GM21526 (cell line): ENCODE data around the gene KIF6.

Source experiments
- ATAC-seq: cut with Tn5 transposase; IDR thresholded peaks from one replicate; pipeline ENCODE4 v1.9.1; 2021; ENCODE audit warnings: moderate library complexity; ENCODE audit not compliant: unreplicated experiment, low FRiP score

The KIF6 gene

DNA sequence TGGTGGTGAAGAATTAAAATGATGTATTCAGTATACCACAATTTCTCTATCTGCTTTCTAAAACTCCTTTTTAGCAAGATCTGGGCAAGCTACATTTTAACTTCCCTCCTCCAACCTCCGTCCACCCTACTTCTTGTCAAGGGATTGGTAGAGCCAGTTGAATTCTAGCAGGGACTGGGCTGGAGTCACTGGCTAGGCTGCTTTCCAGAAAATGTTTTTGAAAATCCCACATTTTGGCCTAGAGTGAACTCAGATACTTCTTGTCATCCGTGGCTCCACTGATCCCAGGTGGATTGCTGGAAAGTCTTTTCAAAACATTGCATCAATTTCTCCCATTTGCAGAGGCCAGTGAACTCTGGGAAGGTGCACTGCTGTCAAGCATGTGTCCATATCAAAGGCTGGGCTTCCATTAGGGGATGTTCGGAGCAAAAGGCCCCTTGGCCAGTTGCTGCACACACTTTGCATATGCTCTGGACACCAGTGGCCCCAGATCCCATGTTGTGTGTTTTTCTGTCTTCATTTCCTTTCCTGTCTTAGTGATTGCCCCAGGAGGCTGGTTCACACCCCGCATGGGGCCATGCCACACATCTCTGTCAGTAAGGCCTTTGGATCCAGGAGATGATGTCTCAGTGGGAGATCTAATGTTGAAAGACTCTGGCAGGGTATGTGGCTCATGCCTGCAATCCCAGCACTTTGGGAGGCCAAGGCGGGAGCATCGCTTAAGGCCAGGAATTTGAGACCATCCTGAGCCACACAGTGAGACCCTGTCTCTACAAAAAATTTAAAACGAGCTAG, 391.4 kb downstream of the KIF6 start:
- ATAC-seq = no peak

DNA sequence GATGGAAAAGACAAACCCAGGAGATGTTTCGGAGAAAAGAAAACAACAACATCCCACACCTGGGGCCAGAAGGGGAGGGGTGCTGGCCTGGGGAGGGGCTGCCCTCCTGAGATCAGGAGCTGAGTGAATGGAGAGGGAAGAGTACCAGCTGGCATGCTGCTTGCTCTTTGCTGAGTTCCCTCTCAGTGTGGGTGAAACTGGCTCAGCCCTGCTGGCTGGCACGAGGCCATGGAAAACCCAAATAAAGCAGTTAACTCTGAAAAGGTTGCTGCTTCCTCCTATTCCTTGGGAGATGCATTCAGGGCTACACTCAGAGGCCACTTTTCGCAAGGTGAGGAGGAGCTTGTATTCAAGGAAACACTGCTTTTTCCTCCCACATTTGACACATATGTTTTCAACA, 394.7 kb downstream of the KIF6 start:
- ATAC-seq = no peak

DNA sequence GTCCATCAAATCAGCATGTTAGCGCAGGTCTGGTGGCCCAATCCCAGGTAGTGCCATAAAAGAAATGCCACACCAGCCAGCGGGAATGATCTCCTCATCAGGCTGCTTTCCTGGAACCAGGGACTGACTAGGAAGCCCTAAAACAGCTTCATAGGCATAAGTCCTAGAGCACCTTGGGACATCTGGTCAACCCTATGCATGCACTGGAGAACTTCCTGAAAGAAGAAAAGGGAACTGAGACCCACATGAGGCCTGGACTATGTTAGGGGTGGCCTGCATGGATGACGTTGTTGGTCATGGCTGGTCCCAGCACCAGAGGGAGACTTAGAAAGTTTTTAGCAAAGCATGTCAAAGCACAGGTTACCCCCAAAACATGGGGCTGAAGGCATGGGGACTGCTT, 395.2 kb downstream of the KIF6 start:
- no peak for ATAC-seq

DNA sequence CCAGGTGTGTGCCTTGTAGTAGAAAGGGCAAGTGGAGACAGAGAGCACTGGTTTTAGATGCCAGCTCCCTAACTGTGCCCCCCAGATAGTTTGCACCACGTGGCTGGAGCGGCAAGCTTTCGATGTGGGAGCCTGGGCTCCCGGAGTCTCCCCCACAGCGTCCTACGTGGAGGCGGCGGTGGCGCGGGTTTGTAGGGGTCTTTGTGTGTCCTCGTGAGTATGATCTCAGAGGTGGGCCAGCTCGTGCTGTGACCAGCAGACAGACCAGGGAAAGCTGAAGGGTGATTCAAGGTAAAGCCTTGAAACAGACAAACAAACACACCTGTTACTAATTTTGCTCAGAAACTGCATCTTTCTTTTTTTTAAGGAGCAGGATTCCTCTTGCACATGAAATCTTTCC, 397.1 kb downstream of the KIF6 start:
- no peak for ATAC-seq

DNA sequence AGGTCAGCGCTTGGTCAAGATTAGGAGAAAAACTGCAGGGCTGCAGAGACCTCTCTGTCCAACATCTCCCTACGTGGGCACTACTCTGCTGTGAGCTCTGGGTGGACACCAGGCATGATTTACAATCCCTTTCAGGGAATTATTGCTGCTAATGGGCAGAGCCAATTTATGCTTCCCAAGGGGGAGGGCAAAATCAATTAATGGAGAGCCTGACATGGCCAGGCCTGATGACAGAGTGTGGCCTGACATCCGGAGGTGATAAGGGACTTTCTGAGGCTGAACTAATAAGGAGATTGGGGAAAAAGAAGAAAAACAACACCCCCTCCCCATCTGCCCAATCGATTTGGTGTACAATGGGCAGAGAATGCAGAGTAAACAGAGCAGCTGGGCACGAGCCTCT, 397.7 kb downstream of the KIF6 start:
- ATAC-seq = no peak

DNA sequence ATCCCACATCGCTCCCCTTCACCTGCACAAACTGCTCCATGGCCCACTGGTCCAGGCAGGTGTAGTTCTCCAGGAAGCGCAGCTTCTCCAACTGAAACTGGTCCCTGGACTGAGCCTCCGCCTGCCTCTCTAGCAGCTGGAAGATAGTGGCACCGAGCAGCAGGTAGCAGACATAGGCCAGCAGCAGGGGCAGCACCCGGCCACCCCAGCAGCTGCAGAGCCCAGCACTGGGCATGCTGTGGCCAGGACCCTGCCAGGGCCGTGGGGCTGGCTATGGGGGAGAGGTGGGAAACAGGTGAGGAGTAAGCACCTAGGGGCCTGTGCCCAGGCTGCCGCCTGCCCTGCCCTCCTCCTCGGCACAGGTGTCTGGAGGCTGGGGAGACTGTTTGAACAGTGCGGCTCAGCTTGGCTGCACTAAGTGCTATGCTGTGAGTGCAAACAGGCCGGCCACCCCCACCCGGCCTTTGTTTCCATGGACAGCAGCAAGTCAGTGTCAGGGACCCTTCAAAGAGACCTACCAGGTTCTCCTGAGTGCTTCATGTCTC, 402.8 kb downstream of the KIF6 start, which contains the start of gene KCNK16:
Gene KCNK16 (minus strand): TSS at position 397 of the 545 bp plus-strand sequence. CDS start 162 bp downstream, at position 235.
- ATAC-seq = no peak

DNA sequence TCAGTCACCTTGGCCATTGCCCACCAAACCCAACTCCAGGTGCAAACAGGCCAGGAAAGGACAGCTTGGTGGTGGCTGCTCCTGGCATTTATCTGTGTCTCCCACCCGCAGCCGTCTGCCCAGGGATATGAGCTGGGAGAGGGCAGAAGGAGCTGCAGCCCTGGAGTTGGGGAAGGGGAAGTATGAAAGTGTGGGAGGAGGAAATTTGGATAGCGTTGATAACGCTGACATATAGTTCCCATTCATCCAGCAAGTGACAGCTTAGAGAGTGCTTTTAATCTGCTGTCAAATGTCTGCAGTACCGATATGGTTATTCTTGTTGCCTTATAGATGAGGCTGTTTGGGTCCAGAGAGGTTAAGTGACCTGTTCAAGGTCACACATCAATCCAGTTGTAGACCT, 403.4 kb downstream of the KIF6 start:
- no peak for ATAC-seq

DNA sequence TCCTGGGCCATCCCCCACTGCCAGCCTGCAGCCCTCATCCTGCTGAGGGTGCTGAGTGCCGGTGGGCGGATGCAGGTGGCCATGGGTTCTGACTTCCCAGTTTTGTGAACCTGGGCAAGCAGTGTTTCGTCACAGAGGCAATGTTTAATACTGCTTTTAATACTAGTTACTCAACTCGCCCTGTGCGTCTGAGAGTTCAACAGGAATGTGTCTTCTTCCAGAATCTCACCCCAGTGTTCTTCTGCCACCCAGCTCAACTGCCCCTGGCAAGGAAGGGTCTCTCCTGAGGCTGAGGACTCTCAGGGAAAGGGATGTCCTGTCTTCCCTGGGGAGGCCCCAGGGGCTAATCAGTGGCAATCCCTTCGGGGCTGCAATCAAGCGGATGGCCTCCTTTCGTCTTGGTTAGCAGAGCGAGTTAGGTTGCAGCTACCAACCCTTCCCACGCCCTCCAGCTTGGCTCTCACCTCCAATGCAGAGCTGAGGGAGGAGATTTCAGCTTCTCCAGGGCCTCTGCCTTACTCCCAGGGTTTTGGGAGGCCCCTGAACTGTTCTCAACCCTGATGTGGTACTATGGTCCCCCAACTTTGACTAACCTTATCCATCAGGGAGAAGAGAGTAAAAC, 404.7 kb downstream of the KIF6 start:
- no peak for ATAC-seq

DNA sequence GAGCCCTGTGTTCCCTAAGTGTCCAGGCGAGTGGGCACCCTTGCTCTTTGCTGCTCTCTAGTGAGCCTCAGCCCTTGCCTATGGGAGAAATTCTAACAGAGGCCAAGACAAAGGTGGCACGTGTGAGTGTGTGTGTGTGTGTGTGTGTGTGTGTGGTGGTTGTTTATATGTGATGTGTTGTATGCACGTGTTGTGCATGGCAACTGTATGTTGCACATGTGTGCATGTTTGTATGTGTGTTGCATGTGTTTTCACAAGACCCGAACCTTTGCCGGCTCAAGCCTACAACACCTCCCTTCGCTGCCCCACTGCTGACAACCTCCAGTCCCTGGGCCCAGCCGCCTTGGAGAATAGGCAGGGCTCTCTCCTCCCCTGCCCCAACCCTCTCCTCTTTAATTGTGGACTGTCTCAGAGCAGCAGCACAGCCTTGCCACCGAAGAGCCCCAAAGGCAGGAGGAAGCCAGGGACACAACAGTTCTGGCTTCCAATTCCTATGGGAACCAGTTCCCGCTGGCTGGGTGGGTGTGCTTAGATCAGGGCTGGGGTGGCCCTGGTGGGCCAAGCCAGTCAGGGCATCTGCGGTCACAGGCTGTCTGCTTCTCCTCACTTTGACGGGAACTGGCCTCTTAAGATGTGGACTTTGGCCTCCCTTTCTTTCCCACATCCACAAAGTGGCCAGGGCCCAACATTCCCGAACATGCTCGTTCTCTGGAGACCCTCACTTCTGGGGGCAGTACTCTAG, 405.4 kb downstream of the KIF6 start:
- ATAC-seq = no peak

DNA sequence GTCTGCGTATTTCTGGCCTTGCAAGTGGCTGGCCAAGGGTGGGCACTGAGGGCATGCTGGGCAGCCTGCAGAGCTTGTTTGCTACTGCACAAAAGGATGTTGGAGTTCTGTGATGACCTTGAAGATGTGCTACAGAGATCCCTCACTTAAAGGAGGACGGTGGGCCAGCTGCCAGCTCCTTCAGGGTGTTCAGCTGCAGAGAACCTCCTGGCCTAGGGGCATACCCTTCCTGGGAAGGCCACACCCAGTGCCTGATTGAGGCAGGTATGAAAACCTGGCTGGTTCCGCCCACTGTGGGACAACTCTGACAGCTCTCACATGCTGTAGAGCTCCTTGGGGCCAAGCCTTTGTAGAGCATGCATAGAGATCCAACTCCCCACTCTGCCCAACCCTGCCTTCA, 408.0 kb downstream of the KIF6 start:
- ATAC-seq = no peak

DNA sequence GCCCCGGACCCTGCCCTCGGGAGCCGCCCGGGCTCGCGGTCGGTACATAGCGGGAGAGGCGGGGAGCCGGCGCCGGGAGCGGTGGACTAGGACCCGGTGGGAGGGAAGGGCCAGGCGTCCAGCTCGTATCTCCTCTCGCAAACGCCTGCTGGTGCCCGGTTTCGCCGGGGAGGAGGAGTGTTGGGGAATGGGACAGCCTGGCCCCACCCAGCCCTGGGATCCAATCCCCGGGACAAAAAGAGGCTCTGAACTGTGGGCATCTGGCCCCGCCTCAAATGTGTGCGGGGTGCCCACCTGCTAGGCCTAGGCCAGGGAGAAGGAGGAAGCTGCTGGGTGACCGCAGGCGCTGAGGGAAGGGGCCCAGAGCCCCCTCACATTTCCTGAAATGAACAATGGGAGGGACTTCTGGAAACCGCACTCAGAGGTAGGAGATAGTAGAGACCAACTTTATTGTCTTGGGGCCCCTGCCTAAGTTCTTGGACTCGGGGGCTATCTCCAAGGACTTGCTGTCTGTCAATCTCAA, 410.9 kb downstream of the KIF6 start, which contains the start of gene KCNK17:
Gene KCNK17 (minus strand): TSS at position 147 of the 523 bp plus-strand sequence. CDS start 99 bp downstream, at position 48.
- no peak for ATAC-seq

DNA sequence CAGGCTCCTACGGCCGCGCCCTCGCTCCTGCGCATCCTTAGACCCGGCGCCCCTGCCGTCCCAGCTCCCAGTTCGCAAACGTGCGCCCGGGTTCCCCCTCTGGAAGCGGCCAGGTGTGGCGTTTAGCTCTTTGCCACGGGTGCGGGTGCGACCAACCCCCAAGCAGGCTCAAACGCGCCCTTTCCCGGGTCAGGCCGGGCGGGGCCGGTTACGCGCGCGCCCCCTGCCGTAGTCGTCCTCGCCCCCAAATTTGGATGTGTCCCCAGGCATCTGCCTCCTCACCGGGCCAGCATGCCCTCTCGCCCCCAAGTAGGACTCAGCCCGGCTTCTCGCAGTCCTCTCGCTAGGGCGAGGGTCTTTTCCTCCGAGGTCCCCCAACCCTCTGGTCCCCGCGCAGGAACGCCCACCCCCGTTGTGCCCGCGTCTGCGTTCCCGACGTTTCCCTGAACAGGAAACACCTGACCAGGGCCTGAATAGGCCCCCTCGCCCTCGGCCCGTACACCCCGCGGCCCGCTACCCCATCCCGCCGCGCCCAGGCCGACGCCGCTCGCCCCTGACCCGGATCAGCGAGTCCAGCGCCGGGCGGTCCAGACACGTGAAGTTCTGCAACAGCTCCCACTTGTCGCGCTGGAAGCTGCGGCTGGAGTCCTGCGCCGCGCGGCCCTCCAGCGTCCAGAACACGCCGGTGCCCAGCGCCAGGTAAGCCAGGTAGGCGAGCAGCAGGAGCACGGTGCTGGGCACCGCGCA, 411.5 kb downstream of the KIF6 start:
- no peak for ATAC-seq

DNA sequence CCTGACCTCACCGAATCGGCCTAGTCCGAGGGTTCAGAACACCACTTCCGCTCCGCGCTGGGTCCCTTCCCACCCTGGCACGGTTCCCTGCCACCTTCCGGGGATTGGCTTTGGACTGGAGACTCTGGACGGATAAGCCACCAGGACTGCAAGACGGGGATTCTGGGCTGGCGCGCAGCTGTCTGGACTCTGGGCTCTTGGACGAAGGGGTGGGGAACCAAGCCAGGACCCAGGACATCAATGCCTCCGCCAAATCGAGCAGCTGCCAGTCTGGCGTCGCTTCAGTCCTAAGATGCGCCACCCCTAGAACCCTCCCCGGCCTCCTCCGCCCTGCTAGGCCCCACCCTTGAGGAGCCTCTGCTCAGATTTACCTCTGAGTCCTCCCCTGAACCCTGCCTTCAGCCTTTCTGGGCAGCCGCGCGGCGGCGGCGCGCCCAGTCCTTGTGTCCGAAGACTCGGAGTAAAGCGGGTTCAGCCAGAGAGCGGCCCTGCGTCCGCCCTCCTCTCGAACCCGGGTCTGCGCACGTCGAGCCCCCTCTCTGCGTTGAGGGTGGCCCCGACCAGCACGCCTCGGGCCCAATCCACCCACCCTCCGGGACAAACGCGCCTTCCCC, 412.2 kb downstream of the KIF6 start:
- ATAC-seq = no peak

DNA sequence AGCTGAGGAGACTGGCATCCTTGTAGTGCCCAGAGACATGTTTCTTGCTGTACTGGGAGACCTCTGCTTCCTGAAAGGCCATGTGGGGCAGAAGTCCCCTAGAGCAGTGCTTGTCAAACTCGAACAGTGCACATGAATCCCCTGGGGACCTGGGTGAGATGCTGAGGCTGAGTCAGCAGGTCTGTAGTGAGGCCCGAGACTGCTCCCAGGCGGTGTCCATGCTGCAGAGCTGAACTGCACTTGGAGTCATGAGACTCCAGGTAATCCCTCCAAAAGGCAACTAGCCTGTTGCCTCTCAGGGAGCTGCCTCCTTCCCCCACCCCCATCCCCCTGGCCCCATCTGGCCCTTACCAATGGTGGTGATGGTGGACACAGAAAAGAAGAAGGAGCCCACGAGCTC, 414.7 kb downstream of the KIF6 start:
- no peak for ATAC-seq

DNA sequence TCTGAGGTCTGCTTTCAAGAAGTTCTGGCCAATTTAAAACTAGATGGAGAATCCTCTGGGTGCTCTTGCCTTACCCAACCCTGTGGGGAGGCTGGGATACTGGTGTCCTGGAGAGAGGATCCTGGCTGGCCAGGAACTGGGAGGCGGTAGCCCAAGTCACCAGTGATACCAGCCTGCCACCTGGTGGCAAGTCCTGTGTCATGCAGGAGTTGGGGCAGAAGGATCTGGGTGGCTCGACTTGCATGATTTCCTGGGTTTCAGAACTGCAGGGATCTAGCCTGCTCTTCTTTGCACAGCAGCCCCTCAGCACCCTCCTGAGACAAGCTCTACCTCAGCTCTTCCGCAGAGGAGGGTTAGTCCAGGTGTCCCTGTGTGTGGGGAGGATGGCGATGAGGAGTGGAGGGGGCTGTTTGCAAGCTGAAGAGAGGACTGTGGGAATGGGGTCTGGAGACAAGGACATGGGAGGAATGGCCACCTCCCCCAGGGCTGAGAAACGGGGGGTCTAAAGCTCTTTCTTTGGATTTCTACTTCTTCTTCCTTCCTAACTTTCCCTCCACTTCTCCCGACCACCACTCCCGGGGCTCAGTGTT, 415.2 kb downstream of the KIF6 start:
- no peak for ATAC-seq

DNA sequence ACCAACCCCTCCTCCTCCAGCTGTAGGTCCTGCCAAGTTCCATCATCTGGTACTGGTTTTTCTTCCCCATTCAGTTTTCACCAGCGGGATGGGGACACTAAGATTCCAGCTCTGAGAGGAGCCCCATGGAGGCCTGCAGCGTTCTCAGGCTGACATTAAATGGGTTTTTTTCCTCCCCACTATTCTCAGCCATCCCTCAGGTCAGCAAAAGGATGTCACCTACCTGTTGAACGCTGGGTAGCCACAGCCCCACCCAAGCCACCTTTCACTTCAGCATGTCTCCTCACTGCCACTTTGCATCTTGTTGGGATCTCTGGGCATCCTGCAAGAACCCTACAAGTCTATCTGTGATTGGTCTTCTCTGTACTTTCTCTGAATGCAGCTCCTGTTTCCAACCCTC, 417.7 kb downstream of the KIF6 start:
- ATAC-seq = no peak

DNA sequence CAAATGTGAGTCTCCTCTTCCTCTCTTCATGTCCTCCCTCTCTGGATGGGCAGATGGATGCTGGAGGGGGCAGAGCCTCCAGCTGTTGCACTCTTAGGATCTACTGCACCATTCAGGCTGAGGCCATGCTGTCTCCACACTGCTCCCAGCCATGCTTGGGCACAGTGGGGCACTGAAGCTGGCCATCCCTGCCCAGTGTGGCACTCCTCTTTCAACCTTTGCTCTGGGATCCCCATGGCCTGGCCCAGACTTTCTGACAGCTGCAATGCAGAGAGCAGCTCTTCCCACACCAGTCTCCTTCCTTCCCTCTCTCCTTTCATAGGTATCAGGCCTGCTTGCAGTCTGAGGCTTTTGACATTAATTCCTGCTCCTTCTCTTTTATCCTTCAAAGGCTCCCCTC, 420.3 kb downstream of the KIF6 start:
- ATAC-seq = no peak

DNA sequence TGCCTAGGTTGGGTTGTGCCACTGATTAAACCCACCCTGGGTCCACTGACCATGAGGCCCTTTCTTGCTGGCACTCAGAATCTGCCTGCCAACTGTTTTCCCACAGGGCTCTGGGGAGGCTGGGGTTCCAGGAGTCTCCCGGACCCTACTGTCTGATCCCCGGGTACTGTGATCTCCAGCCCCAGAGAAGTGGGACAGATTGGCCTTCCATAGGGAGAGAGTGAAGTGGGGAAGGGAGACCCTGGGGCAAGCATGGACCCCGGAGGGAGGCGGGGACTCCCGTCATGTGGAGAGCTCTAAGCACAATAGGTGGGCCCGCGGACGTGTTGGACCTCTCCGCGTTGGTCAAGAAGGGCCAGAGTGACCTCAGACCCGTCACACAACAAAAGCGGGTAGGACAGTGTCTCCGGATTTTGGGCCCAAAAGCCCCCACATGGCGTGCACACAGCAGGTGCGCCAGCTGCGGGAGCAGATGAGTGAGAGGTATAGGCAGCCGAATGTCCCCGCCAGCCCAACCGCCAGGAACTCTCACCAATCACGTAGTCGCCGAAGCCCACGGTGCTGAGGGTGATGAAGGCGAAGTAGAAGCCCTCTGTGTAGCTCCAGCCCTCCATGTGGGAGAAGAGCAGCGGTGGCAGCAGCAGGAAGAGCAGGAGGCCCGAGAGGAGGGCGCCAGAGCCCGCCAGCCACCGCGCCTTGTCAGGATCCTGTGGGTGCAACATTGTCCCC, 421.6 kb downstream of the KIF6 start:
- ATAC-seq = peak; percentile 19
